Activated gamma-delta T cell (primary cell): ENCODE measurements around the gene HACD1.

Source experiments
- DNase-seq: peaks from one replicate; lab custom pipeline; 2025; lab: John Stamatoyannopoulos, UW
- total RNA-seq, 2 donors: gene quantifications; one replicate each; lab custom pipeline; 2026; lab: John Stamatoyannopoulos, UW

HACD1 gene
- 0.72 to 2.6 reads per million in 2 donors for total RNA-seq

- peak; percentile 31 for DNase-seq
Measured at GRCh38 chr10:17617031-17617911, at the start of gene HACD1. HACD1 (minus strand) TSS chr10:17617374; CDS start chr10:17617339, 35 bp downstream.

DNA sequence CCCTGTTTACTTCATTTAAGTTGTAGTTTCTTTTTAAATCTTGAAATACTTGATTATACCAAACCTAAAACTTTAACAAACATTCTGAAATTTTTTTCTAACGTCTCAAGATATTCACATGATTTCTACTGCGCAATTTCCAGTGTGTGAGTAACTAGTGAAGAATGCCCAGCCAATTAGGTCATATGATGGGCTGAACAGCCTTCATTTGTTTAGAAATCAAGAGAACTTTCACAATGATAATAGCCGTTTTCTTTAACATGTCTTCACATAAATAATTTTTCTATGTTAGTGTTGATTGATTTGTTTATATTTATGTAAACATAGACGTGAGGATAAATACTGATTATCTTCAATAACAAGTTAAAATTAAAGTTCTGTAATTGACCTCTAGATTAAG, 48.6 kb upstream of the HACD1 start:
- DNase-seq: no peak

- no peak for DNase-seq
Measured at GRCh38 chr10:17663450-17663849, 46.3 kb upstream of the HACD1 start.

- DNase-seq: no peak
Measured at GRCh38 chr10:17662193-17663138, 45.3 kb upstream of the HACD1 start.

- no peak for DNase-seq
Measured at GRCh38 chr10:17661510-17661909, 44.3 kb upstream of the HACD1 start.

DNA sequence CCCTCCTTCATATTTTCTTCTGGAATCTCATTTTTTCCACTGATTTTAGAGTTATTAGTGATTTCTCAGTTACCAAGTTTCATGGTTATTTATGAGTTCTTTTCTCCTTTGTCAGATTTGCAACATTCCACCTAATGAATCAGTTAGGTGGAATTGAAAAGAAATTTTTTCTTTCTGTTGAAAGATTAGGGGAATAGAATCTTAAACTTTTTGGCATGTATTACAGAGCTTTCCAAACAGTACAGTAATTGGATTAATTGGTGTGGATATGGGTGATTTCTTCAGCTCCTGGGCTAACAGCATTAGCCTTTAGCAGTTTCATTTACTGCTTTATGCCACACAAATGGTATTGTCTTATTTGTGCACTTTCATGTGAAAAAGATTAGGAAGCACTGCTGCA, 43.7 kb upstream of the HACD1 start:
- DNase-seq: no peak

GRCh38 chr10:17659365-17659764, 42.2 kb upstream of the HACD1 start:
- no peak for DNase-seq

DNA sequence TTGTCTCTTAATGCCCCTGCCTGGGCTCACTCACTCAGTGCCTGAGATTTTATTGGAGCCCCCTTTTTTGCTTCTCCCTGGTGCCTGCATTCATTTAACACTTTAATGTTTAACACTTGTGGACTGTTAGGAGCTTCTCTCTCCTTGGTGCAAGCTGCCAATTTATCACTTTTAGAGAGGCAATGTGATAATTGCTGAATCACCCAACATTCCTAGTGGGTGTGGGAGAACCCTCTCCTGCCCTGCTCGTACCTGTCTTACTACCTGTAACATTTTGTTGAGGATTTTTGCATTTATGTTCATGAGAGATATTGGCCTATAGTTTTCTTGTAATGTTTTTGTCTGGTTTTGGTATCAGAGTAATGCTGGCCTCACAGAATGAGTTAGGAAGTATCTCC, 39.9 kb upstream of the HACD1 start:
- DNase-seq: no peak

- no peak for DNase-seq
Measured at GRCh38 chr10:17655567-17656146, 38.5 kb upstream of the HACD1 start.

DNA sequence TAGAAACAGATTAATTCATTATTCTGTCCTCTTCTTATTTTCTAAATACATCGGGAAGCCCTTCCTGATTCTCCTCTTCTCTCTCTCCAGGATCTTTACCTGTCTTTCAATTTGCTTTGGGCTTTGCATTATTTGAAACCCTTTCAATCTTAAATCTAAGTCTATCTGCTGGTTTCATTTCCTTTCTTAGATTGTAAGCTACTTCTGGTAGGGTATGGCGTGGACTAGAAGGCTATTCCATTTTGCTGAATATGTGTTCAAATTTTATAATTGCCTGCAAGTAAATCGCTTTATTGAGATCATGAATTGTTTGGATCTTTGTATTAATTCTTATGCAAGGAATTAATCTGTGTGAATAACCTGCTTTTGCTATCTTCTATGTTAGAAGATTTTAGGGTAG, 37.8 kb upstream of the HACD1 start:
- DNase-seq: no peak

DNA sequence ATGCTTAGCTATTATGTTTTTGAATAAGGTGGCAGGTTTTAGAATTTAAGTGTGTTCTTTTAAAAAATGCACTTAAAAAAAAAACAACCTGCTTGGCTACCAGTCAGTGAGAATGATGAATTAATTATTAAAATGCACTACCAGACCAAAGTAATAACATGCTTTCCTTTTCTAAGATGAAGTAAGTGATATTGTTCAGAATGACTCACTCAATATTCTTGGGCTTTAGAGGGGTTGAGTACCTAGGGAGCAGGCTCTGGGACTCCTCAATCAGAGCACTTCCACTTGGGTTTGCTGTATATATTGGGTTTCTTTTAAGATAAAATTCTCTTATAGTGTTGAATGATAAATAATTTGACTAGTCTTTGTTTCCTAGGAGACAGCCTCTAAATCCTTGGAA, 35.4 kb upstream of the HACD1 start:
- DNase-seq: no peak

DNA sequence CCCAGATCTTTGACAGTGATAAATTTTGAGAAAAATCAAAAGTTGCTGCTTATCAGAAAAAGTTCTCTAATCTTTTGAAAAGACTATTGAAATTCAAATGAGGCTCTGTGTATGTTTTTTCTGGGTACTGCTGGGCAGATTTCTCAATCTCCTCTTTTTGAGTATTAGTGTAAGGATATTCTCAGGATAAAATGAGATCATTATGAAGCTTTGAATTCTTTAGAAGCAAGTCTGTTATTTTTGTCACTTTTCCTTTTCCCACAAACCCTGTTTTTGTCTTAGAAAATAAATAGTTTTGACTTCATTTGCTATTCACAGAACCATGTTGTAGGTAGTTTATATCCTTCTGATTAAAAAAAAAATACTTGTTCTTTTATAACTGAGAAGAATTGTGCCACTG, 34.7 kb upstream of the HACD1 start:
- DNase-seq: no peak

DNA sequence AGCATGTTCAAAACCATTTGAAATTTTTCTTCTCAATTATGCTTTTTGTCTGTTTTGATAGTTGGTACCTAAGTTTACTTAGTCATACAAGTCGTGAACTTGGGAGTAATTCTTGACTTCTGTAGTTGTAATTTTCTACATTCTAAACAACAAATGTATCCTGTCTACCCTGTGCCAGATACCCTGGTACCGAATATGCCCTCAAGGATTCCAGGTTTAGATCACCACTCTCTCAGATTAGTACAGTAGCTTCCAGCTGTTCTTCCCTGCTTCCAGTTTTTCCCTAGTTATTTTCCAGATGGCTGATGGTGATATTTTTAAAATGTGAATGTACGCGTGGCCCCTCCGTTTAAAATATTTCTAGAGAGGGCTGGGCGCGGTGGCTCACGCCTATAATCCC, 33.2 kb upstream of the HACD1 start:
- DNase-seq: no peak

GRCh38 chr10:17649836-17650235, 32.7 kb upstream of the HACD1 start:
- no peak for DNase-seq

DNA sequence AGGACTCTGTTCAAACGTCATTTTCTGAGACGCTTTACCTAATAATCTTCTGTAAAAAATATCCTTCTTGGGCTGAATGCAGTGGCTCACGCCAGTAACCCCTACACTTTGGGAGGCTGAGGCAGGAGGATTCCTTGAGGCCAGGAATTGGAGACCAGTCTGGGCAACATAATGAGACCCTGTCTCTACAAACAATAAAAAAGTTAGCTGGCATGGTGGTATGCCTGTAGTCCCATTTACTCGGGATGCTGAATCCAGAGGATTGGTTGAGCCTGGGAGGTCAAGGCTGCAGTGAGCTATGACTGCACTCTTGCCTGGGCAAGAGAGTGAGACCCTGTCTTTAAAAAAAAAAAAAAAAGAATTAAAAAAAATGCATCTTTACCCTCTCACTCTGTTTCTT, 31.9 kb upstream of the HACD1 start:
- no peak for DNase-seq

GRCh38 chr10:17648243-17649035, 31.3 kb upstream of the HACD1 start:
- no peak for DNase-seq

- no peak for DNase-seq
Measured at GRCh38 chr10:17647326-17647725, 30.2 kb upstream of the HACD1 start.

- DNase-seq: no peak
Measured at GRCh38 chr10:17645621-17646345, 28.6 kb upstream of the HACD1 start.

- no peak for DNase-seq
Measured at GRCh38 chr10:17644485-17644943, 27.3 kb upstream of the HACD1 start.

- peak; percentile 85 for DNase-seq
Measured at GRCh38 chr10:17643755-17644484, 26.7 kb upstream of the HACD1 start, which contains the start of gene STAM. STAM (plus strand) TSS chr10:17644151; CDS start chr10:17644340, 189 bp downstream.
